ENCODE data around the gene EGR2.
A peak's percentile ranks its signal among the peaks of the same experiment; 100 is the strongest.

EGR2 gene

DNA sequence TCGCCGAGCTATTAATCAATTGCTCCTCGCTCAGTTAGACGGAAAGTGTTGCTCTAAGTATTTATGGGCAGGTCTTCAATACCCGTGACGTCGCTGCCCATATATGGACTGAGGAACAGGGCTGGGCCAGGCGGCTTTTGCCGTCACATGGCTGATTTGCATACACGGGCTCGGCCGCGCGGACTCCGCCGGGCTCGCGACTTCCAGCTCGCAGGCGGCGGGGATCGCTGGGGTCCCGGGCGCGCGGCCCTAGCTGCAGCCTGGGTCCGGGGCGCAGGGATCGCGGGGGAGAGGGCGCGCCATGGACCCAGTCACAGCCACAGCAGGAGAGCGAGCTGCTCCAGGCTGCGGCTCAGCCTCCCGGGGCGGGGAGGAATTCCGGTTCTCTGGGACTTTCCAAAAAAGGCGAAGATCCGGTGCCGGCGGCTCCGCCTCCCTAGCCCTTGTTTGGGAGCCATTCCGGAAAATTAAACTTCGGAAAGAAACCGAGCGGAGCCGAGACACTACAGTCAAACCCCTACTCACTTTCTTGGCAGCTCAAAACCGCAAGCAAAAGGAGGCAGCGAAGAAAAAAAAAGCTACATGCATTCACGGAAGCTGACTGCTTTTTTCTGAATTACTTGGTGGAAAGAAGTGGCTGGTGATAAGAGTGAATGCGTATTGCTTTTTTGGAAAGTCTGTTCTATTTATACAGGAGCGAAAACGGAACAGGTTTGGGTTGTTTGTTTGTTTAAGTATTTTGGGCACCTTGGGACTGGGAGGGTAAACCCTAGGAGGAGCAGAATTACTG lies at the start of gene EGR2:
Gene EGR2 (minus strand): TSS at position 36 of the 790 bp plus-strand sequence. CDS start 337 bp downstream, outside the sequence.
- DNase-seq = peak; percentile 94 to 96

DNA sequence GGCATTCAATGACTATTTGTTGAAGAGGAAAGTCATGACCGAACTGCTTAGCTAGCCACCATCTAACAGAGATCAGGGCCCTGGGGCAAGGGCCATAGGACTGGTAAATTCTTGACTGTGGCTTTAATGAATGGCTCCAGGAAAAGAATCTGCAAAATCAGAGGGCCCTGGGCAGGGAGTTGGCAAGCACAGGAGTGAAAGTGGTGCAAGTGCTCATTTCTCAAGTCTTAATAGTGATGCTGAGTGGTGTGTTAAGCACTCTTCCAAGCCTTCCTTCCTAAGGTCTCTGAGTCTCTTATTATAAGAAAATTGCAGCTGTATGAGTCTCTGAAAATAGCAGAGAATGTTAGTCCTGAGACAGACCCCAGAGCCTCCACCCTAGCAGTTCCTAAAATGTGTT lies 46.3 kb upstream of the EGR2 start:
- DNase-seq = no peak

DNA sequence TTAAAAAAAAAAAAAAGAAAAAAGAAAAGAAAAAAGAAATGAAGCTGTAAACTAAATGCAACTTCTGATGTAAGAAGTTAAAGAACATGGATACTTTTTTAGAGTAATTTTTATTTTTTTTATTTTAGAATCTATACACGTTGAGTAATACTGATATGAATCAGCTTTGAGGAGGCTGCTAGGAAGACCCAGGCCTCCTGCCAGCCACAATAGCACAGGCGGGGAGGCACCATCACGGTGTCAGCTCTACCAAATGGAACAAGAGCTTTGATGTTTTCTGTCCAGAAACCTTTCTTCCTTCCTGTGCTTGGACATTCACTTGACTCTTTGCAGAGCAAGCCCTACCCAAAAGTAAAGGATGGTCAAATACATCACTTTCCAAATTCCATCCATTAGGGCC lies 45.3 kb upstream of the EGR2 start:
- DNase-seq = no peak

DNA sequence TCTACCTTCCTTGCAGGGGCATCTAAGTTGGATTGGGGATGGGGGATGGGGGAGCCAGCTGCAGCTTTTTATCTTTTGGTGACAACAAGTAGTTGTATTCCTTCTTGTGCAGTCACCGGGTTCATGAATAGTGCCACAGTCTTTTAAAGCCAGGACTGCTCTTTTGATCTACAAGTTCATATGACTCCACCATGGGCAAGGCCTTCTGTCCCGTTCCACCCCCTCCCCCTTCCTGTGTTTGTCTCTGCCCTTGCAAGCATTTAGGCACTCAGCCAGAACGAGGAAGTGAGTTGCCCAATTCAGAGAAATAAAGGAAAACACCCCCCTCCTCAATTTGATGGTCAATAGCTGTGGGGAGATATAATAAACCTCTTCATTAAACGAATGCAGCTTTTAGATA lies 44.8 kb upstream of the EGR2 start:
- DNase-seq = no peak

DNA sequence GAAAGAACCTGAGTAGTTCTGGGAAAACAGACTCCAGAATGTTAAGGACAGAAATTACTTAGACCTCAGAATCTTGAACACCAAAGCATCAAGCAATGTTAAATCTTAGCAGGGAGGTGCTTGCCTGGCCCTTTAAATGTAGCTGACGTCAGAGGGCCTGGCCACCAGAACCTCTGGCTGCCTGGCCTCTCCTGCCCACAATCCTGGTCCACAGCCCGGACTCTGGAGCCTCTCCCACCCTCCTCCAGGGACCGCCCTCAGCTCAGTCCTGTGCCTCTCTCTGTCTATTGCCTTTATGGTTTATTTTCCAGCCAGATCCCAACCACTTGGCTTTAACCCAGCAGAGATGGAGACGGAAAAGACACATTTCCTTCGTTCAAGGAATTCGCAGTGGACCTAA lies 42.2 kb upstream of the EGR2 start:
- no peak for DNase-seq

DNA sequence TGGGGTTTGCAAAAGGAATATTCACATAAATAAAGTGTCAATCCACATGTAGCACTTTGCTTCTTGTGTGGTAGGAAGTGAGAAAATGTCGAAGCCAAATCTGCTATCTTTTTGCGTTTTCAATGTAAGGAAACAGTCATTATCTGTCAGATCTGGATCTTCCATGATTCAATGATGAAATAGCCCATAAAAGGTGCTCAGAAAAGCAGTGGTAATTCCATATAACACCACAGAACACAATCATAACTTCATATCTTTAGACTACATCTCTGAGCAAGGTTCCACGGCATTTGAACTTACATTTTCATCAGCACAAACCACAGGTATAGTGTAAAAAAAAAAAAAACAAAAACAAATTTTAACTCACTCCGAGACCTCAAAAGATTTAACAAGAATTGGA lies 39.9 kb upstream of the EGR2 start:
- peak in 1 of 2 donors; percentile 16 for DNase-seq

DNA sequence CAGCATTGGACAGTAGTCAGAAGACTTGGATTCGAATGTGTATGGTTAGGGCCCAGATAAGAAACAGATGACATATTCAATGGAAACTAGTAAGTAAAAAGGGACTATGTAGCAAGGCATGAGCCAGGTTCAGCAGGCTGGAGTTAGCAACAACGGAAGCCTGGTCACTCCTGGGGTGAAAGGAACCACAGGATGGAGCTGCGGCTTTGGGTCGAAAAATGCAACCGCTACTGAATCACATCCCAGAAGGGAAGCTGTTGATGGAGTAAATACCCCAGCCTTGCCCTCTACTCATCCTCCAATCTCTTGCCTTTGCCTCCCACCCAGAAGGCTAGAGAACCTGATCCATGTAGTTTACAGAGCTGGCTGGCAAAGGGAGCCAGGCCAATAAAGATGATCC lies 37.5 kb upstream of the EGR2 start:
- peak in 1 of 2 donors; percentile 8 for DNase-seq

DNA sequence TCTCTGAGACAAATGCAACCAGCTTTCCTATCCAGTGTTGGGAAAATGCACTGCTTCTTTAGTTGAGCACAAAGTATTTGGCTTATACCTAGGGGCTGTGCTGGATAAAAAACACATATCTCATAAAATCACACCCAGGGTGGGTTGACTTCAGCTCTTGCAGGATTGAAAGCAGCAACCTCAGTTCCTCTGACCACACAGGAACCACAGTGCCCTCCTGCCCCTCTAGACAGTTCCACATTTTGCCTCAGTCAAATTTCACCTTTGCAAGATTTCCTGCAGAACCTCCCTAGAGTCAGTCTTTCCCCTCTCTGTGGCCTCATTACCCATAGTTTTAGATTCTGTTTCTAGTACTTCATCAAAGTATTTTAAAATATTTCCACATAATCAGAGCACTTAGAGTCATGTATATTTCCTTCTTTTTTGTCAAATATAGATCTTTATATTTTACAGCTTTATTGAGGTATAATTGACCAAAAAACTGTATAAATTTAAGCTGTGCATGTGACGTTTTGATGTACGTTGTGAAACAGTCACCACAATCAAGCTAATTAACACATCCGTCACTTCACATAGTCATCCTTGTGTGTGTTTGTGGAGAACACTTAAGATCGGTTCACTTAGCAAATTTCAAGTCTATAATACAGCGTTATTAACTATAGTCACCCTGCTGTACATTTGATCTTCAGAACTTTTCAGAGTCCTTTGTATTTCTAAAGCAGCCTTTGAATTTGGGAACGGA lies 37.0 kb upstream of the EGR2 start:
- DNase-seq = peak; percentile 4 to 17

DNA sequence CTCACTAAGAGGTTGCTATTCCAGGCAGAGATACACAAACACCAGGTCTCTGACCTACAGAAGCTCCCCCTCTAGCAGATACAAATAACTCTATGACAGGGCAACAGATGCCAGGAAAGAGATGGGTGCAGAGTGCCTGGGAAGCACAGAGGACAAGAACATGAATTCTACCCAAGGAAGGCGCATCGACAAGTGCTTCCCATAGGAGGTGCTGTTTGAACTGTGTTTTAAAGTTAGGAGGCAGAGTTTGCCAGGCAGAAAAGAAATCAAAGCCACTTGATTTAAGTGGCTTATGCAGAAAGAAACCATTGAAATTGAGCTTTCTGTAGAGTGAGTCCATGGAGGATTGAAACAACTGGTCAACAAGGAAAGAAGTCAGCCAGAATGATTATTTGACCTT lies 35.3 kb upstream of the EGR2 start:
- DNase-seq = no peak

DNA sequence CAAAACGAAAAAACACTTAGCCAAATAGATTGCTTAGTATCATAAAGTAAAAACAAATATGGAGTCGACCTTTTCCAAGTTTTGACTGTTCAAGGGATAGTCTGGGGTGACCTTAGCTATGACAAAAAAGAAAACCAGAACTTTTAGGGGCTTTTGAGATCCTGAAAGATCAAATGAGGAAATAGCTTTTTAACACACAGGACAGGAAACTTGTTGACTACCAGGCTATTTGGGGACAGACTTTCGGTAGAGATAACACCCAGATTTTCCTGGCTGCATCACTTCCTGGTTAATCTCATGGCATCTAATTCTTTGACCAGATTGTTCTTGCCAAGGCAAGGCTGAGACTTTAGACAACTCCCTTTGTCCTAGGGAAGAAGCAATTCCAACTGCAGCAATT lies 34.5 kb upstream of the EGR2 start:
- DNase-seq = no peak

DNA sequence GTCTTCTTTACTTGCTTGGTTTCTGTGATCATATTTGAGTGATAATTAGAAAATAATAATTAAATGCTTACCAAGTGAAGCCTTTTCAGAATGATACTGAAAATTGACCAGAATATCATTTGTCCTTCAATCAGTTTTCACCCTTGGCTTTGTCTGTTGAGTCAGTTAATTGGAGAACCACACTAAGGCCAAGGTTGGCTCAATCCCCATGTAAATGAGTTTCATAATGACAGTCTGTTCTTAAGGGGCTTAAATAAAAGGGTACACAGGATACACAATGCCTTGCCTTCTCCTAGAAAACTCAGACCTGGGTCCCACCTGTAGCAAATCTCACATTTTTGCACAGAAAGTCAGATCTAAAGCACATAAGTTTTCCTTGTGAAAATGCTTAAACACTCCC lies 31.3 kb upstream of the EGR2 start:
- no peak for DNase-seq

DNA sequence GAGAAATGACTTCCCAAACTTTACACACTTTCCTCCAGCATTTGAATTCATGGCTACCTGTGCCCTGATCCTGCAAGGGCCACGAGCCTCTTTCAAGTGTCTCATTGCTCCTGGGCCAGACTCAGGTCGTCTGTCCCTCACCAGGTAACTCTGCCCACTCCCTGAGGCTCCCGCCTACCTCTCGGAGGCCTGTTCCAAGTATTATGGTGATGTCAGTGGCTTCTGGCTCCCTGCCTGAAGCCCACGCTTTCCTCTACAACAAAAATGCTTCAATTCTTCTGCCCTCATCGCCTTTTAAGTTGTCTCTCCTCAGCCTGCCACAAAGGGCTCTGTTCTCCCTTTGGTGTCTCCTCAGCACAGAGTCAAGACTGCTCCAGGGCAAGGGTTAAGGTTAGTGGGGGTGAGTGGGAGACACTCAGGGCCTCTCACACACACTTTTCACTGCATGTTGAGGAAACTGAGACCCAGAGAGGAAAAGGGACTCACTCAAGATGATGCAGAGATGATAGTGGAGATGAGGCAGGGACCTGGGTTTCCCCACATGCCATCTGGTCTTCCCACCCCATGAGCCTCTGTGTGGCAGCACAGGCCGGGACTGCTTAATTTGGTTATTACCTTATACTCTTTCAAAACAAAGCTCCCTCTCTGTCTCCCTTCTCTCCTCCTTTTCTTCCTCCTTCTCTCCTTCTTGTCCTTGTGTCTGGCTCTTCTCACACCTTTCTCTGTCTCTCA lies 28.3 kb upstream of the EGR2 start:
- no peak for DNase-seq

DNA sequence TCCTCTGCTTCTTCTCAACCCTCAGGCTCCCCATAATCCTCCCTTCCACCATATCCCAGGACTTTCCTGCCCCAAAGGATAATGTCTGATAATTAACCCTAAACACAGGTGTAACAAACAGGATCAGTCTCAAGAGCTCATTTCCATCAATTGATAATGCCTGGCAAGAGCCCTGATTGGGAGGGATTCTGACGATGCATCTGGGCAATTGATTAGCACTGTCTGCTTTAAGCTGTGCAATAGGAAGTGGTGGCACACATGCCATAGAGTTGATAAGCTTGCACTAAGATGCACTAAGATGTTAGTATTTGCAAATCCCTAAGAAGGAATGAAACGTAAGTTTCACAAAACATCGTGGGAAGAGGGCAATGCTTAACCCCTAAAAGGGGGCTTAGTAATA lies 27.4 kb upstream of the EGR2 start:
- DNase-seq = no peak

DNA sequence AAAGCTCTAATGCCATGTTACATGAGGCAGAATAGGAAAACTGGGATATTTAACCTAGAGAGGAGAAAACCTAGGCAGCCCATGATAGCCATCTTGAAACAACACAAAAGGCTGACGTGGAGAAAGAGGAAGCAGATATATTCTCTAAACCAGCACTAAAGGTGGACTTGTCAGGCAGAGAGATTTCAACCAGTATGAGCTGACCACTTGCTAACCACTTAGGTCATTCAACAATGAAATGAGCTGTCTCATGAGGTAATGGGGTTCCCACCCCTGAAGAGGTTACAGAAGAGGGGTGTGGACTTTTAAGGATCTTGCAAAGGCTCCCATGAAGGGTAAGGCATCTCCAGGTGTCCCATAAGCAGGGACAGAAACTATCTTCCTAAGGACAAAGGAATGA lies 26.8 kb upstream of the EGR2 start:
- DNase-seq = no peak

DNA sequence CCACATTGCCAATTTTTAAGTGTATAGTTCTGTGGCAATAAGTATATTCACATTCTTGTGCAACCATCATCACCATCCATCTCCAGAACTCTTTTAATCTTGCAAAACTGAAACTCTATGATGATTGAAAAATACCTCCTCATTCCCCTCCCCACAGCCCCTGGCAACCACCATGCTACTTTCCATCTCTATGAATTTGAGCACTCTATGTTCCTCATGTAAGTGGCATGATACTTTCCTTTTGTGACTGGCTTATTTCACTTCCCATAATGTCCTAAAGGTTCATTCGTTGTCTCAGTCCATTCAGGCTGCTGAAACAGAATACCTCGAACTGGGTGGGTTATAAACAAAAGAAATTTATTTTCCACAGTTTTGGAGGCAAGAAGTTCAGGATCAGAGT lies 23.4 kb upstream of the EGR2 start:
- no peak for DNase-seq

DNA sequence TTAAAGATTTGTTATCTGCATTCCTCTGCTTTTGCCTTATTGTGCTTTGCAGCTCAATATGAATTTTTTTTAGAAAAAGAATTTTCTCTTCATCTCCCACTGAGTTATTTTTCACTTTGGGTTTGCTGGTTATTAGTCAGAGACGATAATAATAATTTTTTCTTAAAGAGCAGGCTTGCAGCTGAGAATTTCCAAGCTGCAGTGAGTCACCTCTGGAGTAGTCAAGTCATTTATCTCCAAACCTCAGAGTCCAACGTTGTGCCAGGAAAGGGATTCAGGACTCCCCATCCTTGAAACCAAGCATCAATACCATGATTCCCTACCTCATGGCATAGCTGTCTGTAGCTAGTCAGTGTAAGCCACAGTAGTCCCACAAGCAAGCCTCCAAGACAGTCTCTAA lies 15.2 kb upstream of the EGR2 start:
- no peak for DNase-seq

DNA sequence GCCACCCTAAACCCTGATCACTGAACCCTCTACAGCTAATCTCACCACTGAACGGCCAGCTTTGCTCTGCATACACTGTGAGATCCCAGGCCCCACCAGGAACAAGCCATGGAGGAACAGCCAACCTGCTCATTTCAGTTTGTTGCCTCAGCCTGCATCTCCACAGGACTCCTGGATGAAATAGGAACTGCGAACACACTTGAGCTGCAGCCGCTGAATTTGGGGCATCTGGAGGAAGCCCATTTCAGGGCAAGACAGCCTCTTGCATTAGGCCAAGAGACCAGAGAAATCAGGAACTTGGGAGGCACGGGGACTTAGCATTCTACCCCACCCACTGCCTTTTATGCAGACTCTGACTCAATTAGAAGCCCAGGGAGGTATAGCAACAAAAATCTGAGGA lies 14.5 kb upstream of the EGR2 start:
- peak in 1 of 2 donors; percentile 3 for DNase-seq

DNA sequence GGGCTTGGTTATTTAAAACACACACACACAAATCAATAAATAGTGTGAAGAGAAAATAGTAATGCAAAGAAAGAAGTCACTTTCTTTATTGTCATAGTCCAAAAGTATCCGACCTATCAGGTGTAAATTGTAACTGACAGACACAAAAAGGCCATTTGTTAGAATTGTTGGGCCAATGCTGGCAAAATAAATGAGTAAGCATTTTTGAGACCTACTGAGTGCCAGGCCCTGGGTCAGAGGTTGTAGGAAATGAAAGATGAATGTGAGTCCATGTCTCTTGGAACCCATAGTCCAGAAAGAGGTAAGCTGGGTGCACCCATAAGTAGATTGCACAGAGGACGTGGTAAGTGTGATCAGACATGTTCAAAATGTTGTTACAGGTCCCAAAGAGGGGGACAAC lies 13.5 kb upstream of the EGR2 start:
- DNase-seq = no peak

DNA sequence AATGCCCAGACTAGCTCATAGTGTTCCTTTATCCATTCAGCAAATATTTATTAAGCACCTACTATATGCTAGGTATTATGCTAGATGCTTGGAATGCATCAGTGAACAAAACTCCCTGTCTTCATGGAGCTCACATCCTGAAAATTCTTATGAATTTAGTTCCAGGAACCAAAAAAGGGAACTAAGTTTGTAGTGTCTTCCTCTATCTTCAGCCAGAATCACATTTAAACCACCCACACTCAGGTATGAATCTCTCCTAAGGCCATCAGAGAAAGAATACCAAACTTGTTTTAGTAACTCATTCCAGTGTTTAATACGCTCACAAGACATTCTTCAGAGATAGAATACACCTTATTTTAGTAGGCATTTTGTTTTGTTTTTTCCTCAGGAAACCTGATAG lies 10.1 kb upstream of the EGR2 start:
- no peak for DNase-seq

DNA sequence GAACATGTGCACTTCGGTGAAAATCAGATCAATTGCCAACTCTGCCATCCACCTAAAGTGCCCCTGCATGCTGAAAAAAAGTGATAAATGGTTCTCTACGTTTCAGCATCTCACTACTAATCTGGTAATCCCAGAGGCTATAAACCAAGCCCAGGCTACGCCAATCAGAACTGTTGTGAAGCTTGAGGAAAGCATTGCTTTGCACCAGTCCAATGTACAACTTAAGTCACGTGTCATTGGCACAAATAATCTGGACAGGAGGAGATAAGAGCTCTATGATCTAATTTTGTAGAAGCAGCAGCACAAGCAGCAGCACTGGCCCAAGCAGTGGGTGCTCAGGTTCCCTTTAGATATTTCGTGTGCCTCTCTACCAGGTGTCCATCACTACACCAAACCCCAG lies 4.4 kb upstream of the EGR2 start:
- no peak for DNase-seq

DNA sequence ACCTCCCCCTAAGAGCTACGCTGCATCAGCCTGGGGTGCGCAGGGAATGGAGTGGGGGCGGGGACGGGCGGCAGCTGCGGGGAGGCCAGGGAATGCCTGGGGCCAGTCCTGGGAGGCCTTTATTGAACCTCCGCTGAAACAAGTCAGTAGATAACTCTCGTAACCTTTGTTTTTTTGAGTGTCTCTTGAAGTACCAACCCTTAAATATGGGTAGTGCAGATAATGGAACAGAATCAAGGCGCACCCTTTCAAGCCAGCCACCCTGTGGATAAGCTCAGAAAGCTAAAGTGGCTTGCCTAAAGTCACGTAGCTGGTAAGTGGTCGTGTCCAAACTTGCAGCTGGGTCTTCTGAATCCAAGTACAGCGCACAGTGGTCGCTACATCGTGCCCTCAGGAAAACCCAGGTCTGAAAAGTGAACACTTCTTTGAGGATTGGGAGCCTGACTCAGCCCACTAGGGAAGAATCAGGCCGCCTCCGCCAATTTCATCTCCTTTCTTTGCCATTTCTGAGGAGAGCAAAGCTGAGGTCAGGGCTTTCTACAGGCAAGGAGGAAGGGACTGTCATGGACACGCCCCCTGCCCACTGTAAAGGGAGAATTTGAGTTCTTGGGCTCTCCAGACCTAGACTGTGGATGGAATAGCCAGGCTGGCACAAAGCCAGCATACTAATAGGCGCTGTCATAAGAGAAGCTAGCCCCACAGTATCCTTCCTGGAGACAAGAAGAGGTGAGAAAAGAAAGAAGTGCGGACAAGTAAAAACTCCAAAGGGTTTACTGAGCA lies 3.2 kb upstream of the EGR2 start:
- DNase-seq = no peak

DNA sequence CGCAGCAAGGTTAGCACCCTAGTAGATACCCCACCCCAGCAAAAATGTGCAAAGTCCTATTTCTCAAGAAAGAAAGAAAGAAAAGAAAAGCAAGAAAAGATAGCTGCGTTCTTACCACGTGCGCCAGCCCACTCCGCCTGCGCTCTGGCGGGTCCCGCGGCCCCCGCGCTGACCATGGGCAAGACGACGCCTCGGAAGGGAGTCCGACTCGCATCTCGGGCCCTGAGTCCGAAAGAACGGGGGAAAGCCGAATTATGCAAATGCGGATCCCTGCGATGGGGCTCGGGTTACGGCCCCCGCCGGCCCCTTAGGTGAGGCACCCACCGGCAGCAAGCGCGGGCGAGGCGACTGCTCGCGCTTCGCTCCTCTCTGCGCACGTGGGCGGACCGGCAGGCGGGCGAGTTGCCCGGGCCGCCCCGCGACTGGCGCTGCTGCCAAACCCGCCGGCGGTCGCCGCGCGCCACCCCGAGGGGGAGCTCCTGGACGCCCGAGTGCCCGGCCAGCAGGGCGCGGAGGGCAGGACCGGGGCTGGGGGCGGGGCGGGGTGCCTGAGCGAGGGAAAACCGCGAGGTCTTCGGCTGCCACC lies 2.4 kb upstream of the EGR2 start:
- DNase-seq = peak; percentile 45 to 59
